ENCODE measurements around the gene SORD.
A peak's percentile ranks its signal among the peaks of the same experiment; 100 is the strongest.
"Not testable (repeated sequence)": the region's sequence is repeated elsewhere in the genome, so short reads cannot be mapped to it uniquely, and the experiment has no call there.

Gene SORD

GRCh38 chr15:45022871-45023658 lies at the start of gene SORD:
Gene SORD, plus strand, starts transcription at chr15:45023195. Its CDS starts 89 bp downstream, at chr15:45023284.
- DNase-seq = peak; percentile 84 to 89

GRCh38 chr15:44976183-44976582 lies 46.8 kb upstream of the SORD start:
- DNase-seq = not testable (repeated sequence)

GRCh38 chr15:44977781-44978180 lies 45.2 kb upstream of the SORD start:
- peak; percentile 2 to 20 for DNase-seq

DNA sequence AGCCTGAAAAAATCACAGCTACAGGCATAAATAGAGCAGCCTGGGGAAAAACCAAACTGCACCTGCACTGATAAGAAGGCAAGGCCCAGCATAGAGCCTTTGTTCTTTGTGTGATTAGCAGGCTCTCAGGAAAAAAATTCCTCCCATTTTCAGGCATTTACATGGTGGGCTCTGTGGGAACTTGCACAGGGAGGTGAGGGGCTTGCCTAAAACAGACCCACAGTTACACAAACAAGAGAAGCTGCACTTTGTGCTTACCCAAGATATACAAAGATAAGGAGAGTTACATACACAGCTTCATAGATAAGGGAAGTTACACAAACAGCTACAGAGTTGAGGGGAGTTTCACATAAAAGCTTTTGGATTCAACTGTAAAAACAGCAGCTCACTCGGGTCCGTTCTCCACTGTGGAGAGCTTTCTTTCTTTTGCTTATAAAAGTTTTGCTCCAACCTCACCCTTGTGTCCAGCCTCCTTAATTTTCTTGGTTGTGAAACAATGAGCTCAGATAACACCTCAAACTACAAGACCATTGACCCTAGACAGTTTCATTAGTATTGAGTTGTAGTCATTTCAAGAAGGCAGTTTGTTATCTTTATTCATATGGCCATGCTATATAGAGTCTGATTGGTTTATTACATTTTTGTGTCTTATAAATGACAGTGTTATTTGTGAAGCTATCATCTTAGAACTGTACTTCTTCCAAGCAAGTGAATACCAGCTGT lies 43.2 kb upstream of the SORD start:
- DNase-seq = not testable (repeated sequence)

- DNase-seq = not testable (repeated sequence)
These were observed 38.9 kb upstream of the SORD start for GRCh38 chr15:44984144-44984543.

DNA sequence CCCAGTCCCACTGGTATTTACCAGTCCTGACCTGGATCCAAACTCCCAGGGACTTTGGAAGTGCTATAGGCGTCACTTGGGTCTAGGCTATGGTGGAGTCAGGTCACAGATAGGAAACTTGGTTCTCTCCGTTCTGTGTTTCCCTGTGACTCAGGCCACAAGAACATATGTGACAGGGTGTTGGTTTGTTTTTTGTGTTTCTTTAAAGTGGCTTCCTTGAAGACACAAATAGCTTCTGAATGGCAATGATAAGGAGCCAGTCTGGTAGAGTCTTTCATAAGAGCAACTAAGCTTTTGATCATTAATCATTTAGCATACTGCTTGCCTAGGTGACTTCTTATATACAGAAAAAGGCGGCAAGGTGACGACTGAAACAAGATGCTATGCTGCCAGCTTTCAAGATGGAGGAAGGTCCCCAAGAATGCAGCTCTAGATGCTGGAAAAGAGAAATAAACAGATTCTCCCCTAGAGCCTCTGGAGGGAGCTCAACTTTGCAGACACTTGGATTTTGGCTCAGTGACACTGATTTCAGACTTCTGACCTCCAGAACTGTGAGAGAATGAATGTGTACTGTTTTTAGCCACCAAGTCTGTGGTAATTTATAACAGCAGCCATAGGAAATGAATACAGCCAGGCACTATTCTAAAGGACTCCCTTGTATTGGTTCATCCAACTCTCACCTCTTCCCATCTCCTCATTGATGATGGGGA lies 36.5 kb upstream of the SORD start:
- DNase-seq = not testable (repeated sequence)

DNA sequence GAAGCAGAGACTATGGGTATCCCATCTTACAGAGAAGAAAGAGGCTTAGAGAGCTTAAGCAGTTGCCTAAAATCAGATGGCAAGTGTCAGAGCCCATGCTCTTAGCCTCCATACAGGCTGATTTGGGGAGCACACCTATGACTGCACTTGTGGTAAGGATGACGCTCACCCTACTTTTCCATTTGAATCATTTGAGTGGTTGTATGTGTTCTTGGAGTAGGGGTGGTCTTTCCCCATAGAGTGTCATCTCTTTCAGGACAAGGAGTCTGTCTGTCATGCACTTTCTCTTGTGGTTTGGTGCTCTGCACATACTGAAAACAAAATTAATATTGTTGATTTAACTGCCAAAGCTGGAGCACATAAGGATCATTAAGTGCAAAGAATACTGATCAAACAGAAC lies 35.3 kb upstream of the SORD start:
- not testable (repeated sequence) for DNase-seq

- not testable (repeated sequence) for DNase-seq
These were observed 34.7 kb upstream of the SORD start for GRCh38 chr15:44988184-44988869.

DNA sequence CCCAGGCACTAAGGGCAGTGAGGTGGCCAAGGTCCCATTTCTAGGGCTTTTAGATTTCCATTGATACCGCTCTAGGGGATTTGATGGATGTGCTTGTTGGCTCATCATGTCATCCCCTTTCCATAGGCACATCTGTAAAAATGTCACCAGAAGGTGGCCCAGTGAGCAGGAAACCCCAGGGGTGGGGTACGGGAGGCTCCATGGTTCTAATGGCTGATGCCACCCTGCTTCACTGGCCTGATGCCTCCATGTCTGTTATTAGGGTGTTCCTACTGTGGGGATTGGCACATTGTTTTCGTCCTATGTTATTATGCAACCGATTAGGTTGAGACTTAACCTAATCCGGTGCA lies 34.1 kb upstream of the SORD start:
- not testable (repeated sequence) for DNase-seq

DNA sequence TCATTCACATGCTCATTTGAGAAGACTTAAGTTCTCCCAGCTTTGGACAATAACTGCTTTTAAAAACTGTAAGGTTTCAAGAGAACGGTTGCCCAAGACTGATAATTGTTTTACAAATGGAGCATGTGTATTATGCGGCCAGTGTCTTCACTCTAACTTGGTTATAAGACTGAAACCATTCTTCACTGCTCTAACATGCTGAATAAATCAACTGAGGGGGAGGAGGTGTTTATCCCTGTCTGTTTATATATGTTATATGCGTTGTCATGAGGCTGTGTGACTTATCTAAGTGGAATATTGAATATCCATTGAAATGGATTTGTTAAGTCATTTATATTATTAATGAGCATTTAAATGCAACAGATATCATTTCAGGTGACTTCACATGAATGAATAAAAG lies 25.4 kb upstream of the SORD start:
- DNase-seq = not testable (repeated sequence)

- DNase-seq = no peak
These were observed 23.9 kb upstream of the SORD start for GRCh38 chr15:44999105-44999504.

DNA sequence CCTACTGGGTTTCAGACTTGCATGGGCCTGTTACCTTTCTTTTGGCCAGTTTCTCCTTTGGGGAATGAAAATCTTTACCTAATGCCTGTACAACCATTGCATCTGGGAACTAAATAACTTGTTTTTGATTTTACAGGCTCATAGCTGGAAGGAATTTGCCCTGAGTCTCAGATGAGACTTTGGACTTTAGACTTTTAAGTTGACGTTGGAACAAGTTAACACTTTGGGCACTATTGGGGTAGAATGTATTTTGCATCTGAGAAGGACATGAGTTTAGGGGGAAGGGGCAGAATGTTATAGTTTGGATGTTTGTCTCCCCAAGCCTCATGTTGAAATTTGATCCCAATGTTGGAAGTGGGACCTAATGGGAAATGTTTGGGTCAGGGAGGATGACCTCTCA lies 21.8 kb upstream of the SORD start:
- DNase-seq = not testable (repeated sequence)

DNA sequence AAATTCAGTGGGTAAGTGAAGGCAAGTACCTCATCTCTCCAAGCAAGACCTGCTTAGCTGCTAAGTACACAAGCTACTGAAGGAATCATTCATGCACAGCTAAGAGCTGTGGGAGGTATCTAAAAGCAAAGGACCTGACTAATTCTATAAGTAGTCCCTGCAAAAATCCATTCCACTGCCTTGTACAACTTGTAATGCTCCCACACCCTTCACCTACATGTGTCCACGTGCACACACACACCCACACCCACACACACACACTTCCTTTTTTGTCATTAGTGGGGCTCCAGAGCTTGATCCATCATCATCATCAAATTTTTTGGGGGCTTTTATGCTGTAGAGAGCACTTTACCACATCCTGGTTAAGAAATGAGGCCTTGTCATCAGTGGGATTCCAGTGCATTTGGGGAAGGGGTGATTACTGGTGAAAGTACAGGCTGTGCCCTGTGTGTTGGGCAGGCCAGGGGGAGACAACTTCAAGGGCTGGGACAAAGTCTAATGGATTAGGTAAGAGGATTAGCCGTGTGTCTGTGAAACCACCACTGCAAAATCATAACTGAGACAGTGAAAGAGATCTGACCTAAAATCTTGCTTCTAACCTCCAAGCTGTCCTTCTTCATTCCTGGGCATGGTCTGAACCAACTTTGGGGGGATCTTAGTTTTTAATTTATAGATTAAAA lies 19.1 kb upstream of the SORD start:
- DNase-seq = not testable (repeated sequence)

DNA sequence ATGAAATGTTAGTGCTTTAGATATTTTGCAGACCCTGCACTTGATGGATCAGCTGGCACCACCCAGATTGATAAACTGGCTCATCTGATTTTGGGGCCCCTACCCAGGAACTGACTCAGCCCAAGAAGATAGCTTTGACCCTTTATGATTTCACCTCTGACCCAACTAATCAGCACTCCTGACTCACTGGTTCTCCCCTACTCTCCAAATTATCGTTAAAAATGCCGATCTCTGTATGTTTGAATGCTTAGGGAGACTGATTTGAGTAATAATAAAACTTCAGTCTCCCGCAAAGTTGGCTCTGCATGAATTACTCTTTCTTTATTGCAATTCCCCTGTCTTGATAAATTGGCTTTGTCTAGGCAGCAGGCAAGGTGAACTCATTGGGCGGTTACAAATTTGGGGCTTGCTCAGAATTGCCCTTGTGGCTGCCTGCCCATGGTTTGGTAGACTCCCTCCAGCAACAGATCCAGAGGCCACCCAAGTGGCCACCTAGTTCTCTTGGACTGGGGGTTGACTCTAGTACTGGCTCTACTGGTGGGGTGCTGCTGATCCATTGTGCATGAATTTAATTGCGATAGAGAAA lies 18.3 kb upstream of the SORD start:
- not testable (repeated sequence) for DNase-seq

DNA sequence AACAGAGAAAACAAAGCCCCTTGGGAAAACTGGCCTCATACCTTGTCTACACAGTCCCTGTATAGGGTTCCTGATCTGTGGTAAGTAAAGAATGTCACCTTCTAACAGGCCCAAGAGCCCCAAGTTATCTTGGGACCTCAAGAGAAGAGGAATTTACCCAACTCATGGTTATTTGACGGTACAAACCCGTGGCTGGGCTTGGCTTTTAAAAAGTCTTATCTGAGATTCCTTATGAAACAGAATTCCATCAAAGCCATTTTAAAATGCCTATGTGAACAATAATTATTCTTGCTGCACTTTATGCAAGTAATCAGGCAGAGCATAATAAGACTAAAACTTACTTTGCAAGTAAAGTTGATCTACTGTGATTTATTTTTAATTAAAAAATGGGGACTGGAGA lies 13.9 kb upstream of the SORD start:
- no peak for DNase-seq

DNA sequence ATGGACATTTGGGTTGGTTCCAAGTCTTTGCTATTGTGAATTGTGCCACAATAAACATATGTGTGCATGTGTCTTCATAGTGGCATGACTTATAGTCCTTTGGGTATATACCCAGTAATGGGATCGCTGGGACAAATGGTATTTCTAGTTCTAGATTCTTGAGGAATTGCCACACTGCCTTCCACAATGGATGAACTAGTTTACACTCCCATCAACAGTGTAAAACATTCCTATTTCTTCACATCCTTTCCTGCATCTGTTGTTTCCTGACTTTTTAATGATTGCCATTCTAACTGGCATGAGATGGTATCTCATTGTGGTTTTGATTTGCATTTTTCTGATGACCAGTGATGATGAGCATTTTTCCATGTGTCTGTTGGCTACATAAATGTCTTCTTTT lies 7.9 kb upstream of the SORD start:
- not testable (repeated sequence) for DNase-seq

DNA sequence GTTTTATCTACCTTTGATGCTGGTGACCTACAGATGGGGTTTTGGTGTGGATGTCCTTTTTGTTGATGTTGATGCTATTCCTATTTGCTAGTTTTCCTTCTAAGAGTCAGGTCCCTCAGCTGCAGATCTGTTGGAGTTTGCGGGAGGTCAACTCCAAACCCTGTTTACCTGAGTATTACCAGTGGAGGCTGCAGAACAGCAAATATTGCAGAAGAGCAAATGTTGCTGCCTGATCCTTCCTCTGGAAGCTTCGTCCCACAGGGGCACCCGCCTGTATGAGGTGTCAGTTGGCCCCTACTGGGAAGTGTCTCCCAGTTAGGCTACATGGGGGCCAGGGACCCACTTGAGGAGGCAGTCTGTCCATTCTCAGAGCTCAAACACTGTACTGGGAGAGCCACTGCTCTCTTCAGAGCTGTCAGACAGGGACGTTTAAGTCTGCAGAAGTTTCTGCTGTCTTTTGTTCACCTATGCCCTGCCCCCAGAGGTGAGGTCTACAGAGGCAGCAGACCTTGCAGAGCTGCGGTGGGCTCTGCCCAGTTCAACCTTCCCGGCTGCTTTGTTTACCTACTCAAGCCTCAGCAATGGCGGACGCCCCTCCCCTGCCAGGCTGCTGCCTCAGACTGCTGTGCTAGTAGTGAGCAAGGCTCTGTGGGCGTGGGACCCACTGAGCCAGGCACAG lies 2.6 kb upstream of the SORD start:
- DNase-seq = not testable (repeated sequence)

DNA sequence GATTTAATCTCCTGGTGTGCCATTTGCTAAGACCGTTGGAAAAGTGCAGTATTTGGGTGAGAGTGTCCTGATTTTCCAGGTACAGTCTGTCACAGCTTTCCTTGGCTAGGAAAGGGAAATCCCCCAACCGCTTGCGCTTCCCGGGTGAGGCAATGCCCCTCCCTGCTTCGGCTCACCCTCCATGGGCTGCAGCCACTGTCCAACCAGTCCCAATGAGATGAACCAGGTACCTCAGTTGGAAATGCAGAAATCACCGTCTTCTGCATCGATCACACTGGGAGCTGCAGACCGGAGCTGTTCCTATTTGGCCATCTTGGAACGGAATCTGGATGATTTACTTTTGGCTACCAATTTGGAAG lies 2.1 kb upstream of the SORD start:
- not testable (repeated sequence) for DNase-seq

DNA sequence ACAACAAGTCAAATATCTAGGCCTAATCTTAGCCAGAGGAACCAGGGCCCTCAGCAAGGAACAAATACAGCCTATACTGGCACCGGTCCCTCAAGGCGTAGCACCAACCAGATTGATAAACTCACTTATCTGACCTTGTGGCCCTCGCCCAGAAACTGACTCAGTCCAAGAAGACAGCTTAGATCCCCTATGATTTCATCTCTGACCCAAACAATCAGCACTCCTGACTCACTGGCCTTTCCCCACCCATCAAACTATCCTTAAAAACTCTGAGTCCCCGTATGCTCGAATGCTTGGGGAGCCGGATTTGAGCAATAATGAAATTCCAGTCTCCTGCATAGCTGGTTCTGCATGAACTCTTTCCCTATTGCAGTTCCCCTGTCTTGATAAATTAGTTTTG lies 1.6 kb upstream of the SORD start:
- DNase-seq = no peak

GRCh38 chr15:45023659-45024225 lies 747 bp downstream of the SORD start:
- DNase-seq = no peak

DNA sequence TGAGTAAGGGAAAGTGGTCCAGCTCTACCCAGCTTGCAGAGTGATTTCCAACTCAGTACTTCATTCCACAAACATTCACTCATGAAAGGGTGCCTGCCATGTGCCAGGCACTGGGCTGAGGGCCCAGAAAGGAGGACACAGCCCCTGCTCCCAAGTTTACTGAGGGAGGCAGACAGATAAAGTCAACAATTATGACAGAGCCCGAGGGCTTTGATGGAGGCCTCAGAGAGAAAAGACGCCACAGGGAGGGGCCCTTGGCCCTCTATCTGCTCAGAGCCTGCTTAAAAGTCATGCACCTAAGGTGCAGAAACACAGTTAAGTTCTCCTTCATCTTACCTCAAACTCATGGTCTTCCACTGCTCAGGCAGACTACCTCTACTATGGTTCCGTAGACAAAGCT lies 1.7 kb downstream of the SORD start:
- not testable (repeated sequence) for DNase-seq

Data from NCI-H1930 (cell line).